BE2C (cell line): ENCODE measurements around the gene TUBG1.
A peak's percentile ranks its signal among the peaks of the same experiment; 100 is the strongest.
"Not testable (repeated sequence)": the region's sequence is repeated elsewhere in the genome, so short reads cannot be mapped to it uniquely, and the experiment has no call there.

Experiments used
- DNase-seq: peaks from one replicate; pipeline ENCODE4 v3.0.0-alpha.2; 2020
- H3K27me3 ChIP-seq: fragments of 250-450 bp; sonication (Bioruptor Pico); 2 replicates; pipeline ENCODE4 v1.5.1; 2020; ENCODE audit warnings: mild to moderate bottlenecking
- H3K36me3 ChIP-seq: fragments of 250-450 bp; sonication (Bioruptor Pico); 2 replicates; pipeline ENCODE4 v1.5.1; 2020; ENCODE audit warnings: mild to moderate bottlenecking
- H3K4me1 ChIP-seq: fragments of 250-450 bp; sonication (Bioruptor Pico); 2 replicates; pipeline ENCODE4 v1.5.1; 2020
- H3K4me3 ChIP-seq: 2 replicates; pipeline ENCODE4 v1.5.1; 2011; ENCODE audit warnings: low read depth, low read length
- H3K9me3 ChIP-seq: fragments of 250-450 bp; sonication (Bioruptor Pico); 2 replicates; pipeline ENCODE4 v1.5.1; 2020
- TF ChIP-seq, protein P1 (sequence below): IDR thresholded peaks from 2 replicates; pipeline ENCODE4 v1.5.1; 2012; ENCODE audit warnings: mild to moderate bottlenecking, low read depth, low read length

The TUBG1 gene

GRCh38 chr17:42598905-42599304 is 10.6 kb upstream of the TUBG1 start:
- H3K4me1 ChIP-seq = peaks cover 14% of the 10 kb centered on the region
- H3K9me3 ChIP-seq = no peaks in the 10 kb centered on the region
- TF ChIP-seq, protein P1, sequence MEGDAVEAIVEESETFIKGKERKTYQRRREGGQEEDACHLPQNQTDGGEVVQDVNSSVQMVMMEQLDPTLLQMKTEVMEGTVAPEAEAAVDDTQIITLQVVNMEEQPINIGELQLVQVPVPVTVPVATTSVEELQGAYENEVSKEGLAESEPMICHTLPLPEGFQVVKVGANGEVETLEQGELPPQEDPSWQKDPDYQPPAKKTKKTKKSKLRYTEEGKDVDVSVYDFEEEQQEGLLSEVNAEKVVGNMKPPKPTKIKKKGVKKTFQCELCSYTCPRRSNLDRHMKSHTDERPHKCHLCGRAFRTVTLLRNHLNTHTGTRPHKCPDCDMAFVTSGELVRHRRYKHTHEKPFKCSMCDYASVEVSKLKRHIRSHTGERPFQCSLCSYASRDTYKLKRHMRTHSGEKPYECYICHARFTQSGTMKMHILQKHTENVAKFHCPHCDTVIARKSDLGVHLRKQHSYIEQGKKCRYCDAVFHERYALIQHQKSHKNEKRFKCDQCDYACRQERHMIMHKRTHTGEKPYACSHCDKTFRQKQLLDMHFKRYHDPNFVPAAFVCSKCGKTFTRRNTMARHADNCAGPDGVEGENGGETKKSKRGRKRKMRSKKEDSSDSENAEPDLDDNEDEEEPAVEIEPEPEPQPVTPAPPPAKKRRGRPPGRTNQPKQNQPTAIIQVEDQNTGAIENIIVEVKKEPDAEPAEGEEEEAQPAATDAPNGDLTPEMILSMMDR = no peak
- H3K36me3 ChIP-seq = no peaks in the 10 kb centered on the region
- no peak overlapping the region; the same call in 1 of the 2 replicates for H3K4me3 ChIP-seq
- DNase-seq = peak; percentile 60
- H3K27me3 ChIP-seq = no peaks in the 10 kb centered on the region

DNA sequence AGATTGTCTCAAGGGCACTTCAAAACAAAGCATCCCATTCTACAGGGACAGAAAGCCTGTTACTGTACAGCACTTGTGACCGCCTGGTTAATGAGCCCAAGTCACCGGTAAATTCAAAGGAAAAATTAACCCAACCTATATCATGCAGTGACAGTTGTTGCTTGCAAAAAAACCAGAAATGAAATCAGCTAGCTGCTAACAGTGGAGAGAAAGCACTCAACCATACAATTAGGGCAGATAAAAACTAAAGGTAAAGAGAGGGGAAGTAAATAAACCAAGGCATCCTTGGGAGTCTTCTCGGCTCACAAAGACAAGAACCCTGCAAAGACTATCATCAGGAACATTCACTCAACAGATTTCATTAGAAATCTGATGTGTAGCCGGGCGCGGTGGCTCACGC is 6.2 kb upstream of the TUBG1 start:
- no peak for DNase-seq
- H3K36me3 ChIP-seq = no peaks in the 10 kb centered on the region
- TF ChIP-seq, protein P1 = no peak
- H3K4me3 ChIP-seq = no peak overlapping the region
- H3K27me3 ChIP-seq = no peaks in the 10 kb centered on the region
- H3K9me3 ChIP-seq = no peaks in the 10 kb centered on the region
- H3K4me1 ChIP-seq = peaks cover 10% of the 10 kb centered on the region

GRCh38 chr17:42607769-42608168 is 1.7 kb upstream of the TUBG1 start:
- TF ChIP-seq, protein P1 = no peak
- H3K9me3 ChIP-seq = no peaks in the 10 kb centered on the region
- H3K27me3 ChIP-seq = no peaks in the 10 kb centered on the region
- H3K4me3 ChIP-seq = peak overlapping the region; percentile 94
- no peaks in the 10 kb centered on the region for H3K4me1 ChIP-seq
- H3K36me3 ChIP-seq = peaks cover 15% of the 10 kb centered on the region
- no peak for DNase-seq

GRCh38 chr17:42608305-42609181 is 940 bp upstream of the TUBG1 start:
- H3K27me3 ChIP-seq = no peaks in the 10 kb centered on the region
- TF ChIP-seq, protein P1 = no peak
- DNase-seq = no peak
- H3K4me1 ChIP-seq = no peaks in the 10 kb centered on the region
- no peaks in the 10 kb centered on the region for H3K9me3 ChIP-seq
- peak overlapping the region; percentile 94 for H3K4me3 ChIP-seq
- H3K36me3 ChIP-seq = peaks cover 23% of the 10 kb centered on the region

GRCh38 chr17:42609814-42610801 is 625 bp downstream of the TUBG1 start:
- not testable (repeated sequence) for H3K9me3 ChIP-seq, H3K27me3 ChIP-seq, H3K4me1 ChIP-seq
- Histone ChIP-seq H3K4me3 (peak overlapping the region; percentile 96), H3K36me3 (peaks cover 36% of the 10 kb centered on the region)
- peak; percentile 36 for DNase-seq

- no peak for DNase-seq
- H3K4me1 ChIP-seq = no peaks in the 10 kb centered on the region
- H3K27me3 ChIP-seq = no peaks in the 10 kb centered on the region
- no peak overlapping the region for H3K4me3 ChIP-seq
- no peaks in the 10 kb centered on the region for H3K9me3 ChIP-seq
- TF ChIP-seq, protein P1 = no peak
- H3K36me3 ChIP-seq = peaks cover 41% of the 10 kb centered on the region
Observed at GRCh38 chr17:42612013-42612412, 2.5 kb downstream of the TUBG1 start.
